Psoas muscle (tissue), 8 donors: ENCODE measurements around the gene GREB1L. TPM values are rescaled to one million over a fixed set of nuclear protein-coding genes. Genes with fewer than 3 reads are reported as not detected.
A peak's percentile ranks its signal among the peaks of the same experiment; 100 is the strongest.

Experiments
- ATAC-seq, 4 donors: fragments of 200-7000 bp; cut with Tn5 transposase; one replicate each; pipeline ENCODE4 v1.9.1; 2020; ENCODE audit warnings: moderate library complexity in 3 of 4, mild to moderate bottlenecking in 2 of 4
- DNase-seq, 2 donors: peaks; one replicate each; pipeline ENCODE4 v3.0.0-alpha.2; 2020
- H3K27ac ChIP-seq: fragments of 200-600 bp; one replicate; pipeline ENCODE4 v1.8.0; 2022
- H3K27me3 ChIP-seq, 3 donors: fragments of 200-600 bp in 1 of 3; one replicate each; pipeline versions ENCODE4 v1.6.1 to v1.8.0; 2013 to 2022; ENCODE audit warnings: low read length in 2 of 3, mild to moderate bottlenecking in 2 of 3, moderate library complexity in 1 of 3; ENCODE audit not compliant: insufficient read depth in 3 of 3
- H3K36me3 ChIP-seq, 2 donors: fragments of 200-600 bp in 1 of 2; one replicate each; pipeline versions ENCODE4 v1.6.1 to v1.8.0; 2013 to 2022; ENCODE audit warnings: low read depth in 1 of 2, mild to moderate bottlenecking in 1 of 2, moderate library complexity in 1 of 2; ENCODE audit not compliant: insufficient read depth in 1 of 2
- H3K4me1 ChIP-seq: fragments of 200-600 bp; one replicate; pipeline ENCODE4 v1.8.0; 2022
- H3K4me3 ChIP-seq: fragments of 200-600 bp; one replicate; pipeline ENCODE4 v1.8.0; 2022; ENCODE audit warnings: mild to moderate bottlenecking
- H3K9me3 ChIP-seq: fragments of 200-600 bp; one replicate; pipeline ENCODE4 v1.8.0; 2022
- WGBS, 3 donors: extraction: QIAGEN DNeasy Blood & Tissue Kit; methylation state at CpG; one replicate each; pipeline versions ENCODE4 v1.1.6 to v1.1.7; 2013; 5-methylcytosine and 5-hydroxymethylcytosine counted together
- intact Hi-C, 2 donors: fragments of 100-400 bp; cut with DNase I; formaldehyde crosslinking; loops; one replicate each; pipeline versions ENCODE4 v1.11.0 to v1.14.2; 2022
- polyA plus RNA-seq, 3 donors: library from polyadenylated mRNA; stranded (reverse); fragments of 200-250 nt; gene quantifications; one replicate each; pipeline ENCODE4 v1.2.3, GENCODE V29; 2013
- total RNA-seq, 4 donors: library from RNA; stranded (reverse); fragmentation: NEBNext Ultra II Directional in 2 of 4; extraction: Animal tissue kit (Norgen Biotek cat#: 25700) in 2 of 4; gene quantifications; one replicate each; pipeline versions ENCODE4 v1.2.1 to v1.2.4, GENCODE V29; 2021 to 2023
- TF ChIP-seq, protein P1 (sequence below): fragments of 200-600 bp; IDR thresholded peaks from one replicate; pipeline ENCODE4 v1.8.0; 2022; ENCODE audit warnings: antibody characterized with exemption
- donor health status: healthy with polysubstance abuse.
- donor health status: DM: no; HTN: no; CAD: no; lungs with moderate emphysema.
- donor health status: Bipolar disorder and iron deficiency.
- donor health status: healthy.
- donor health status: DM: yes; HTN: yes; CAD: no.
- donor health status: DM: no; HTN: no; CAD: no.
- donor health status: DM: no; HTN: no; CAD: no.
- donor health status: DM: yes; HTN: yes; CAD: no.

The GREB1L gene
- total and polyA plus RNA-seq, 7 donors: 0.59 to 11.3 (median 8.9) TPM

DNA sequence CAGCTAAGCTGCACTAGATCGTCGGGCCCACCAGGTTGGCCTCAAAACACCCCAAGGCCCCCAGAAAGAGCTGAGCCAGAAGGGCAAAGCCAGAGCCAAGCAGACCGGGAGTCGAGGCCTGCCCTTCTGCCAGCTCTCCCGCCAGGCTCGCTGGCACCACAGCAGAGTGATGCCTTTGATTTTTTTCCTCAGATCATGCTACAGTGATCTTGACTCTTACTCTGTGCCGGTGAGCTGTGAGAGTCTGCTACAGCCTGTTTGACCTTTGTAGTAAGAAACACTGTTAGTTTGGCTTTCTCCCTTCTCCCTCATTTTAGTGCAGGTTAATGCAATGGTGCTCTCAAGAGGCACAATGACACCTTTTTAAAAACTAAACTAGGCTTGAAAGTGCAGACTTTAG, 260.6 kb downstream of the GREB1L start:
- no peak overlapping the region for H3K27ac ChIP-seq
- intact Hi-C loops: loop anchor here in 1 of 2 donors (5.0 to 10.0 kb wide), 2 partner anchors 35 to 308 kb away; no protein-coding TSS in a partner anchor
- no peaks in the 10 kb centered on the region for H3K9me3 ChIP-seq
- no peak for DNase-seq
- TF ChIP-seq, protein P1, sequence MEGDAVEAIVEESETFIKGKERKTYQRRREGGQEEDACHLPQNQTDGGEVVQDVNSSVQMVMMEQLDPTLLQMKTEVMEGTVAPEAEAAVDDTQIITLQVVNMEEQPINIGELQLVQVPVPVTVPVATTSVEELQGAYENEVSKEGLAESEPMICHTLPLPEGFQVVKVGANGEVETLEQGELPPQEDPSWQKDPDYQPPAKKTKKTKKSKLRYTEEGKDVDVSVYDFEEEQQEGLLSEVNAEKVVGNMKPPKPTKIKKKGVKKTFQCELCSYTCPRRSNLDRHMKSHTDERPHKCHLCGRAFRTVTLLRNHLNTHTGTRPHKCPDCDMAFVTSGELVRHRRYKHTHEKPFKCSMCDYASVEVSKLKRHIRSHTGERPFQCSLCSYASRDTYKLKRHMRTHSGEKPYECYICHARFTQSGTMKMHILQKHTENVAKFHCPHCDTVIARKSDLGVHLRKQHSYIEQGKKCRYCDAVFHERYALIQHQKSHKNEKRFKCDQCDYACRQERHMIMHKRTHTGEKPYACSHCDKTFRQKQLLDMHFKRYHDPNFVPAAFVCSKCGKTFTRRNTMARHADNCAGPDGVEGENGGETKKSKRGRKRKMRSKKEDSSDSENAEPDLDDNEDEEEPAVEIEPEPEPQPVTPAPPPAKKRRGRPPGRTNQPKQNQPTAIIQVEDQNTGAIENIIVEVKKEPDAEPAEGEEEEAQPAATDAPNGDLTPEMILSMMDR: no peak
- peaks cover 0 to 15% of the 10 kb centered on the region in 2 donors for H3K36me3 ChIP-seq
- peaks cover 9% of the 10 kb centered on the region for H3K4me1 ChIP-seq
- no peak overlapping the region for H3K4me3 ChIP-seq
- WGBS, 3 donors: 49 to 73% (median 59%) methylated on average over 7 of the region's 7 CpGs
- peak in 1 of 4 donors; percentile 24 for ATAC-seq
- no peaks in the 10 kb centered on the region for H3K27me3 ChIP-seq

- Histone ChIP-seq H3K27me3 (no peaks in the 10 kb centered on the region), H3K4me3 (no peak overlapping the region), H3K27ac (no peak overlapping the region), H3K4me1 (no peaks in the 10 kb centered on the region), H3K9me3 (no peaks in the 10 kb centered on the region), H3K36me3 (peaks cover 0 to 22% of the 10 kb centered on the region in 2 donors)
- ATAC-seq (no peak), DNase-seq (no peak)
- intact Hi-C loops: loop anchor here in 1 of 2 donors (10.0 kb wide), 1 partner anchor 313 kb away; no protein-coding TSS in a partner anchor
- 89 to 91% (median 89%) methylated on average over 13 of the region's 13 CpGs for WGBS, 3 donors
- TF ChIP-seq, protein P1: no peak
These were observed 266.1 kb downstream of the GREB1L start for GRCh38 chr18:21507913-21508701.

DNA sequence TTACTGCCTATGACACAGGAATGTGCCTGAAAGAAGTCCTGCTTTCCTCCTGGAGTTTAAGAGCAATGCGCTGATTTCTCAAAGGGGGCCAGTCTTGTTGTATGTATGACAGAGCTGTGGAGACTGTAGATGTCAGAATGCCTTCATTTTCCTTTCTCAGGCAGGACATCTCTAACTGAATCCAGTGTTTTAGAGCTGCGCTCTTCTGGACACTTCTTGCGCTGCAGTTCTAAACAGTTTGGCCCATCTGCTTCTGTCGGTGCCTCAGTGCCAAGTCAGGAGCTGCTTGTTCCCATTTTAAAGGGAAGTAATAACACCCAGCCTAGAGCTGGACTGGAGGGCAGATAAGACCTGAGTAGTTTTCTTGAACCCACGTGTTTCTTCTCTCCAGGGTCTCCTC, 267.0 kb downstream of the GREB1L start:
- TF ChIP-seq, protein P1: peak; percentile 11
- Histone ChIP-seq H3K4me3 (no peak overlapping the region), H3K9me3 (no peaks in the 10 kb centered on the region), H3K27me3 (no peaks in the 10 kb centered on the region), H3K4me1 (no peaks in the 10 kb centered on the region), H3K27ac (no peak overlapping the region), H3K36me3 (peaks cover 4 to 31% of the 10 kb centered on the region in 2 donors)
- peak in 3 of 4 donors; percentile 36 to 52 (median 45) for ATAC-seq
- WGBS, 3 donors: 76 to 85% (median 80%) methylated on average over 5 of the region's 5 CpGs
- intact Hi-C loops: loop anchor here in 1 of 2 donors (10.0 kb wide), 1 partner anchor 314 kb away; no protein-coding TSS in a partner anchor
- DNase-seq: no peak

GRCh38 chr18:21513292-21513691, 271.3 kb downstream of the GREB1L start:
- H3K9me3 ChIP-seq: no peaks in the 10 kb centered on the region
- H3K27ac ChIP-seq: no peak overlapping the region
- H3K27me3 ChIP-seq: no peaks in the 10 kb centered on the region
- H3K4me3 ChIP-seq: no peak overlapping the region
- DNase-seq (no peak), ATAC-seq (no peak)
- 96 to 97% (median 96%) methylated on average over 2 of the region's 2 CpGs for WGBS, 3 donors
- peaks cover 7 to 43% of the 10 kb centered on the region in 2 donors for H3K36me3 ChIP-seq
- TF ChIP-seq, protein P1: no peak
- intact Hi-C loops: no loop called here
- no peaks in the 10 kb centered on the region for H3K4me1 ChIP-seq
